H1 (cell line): ENCODE measurements around the gene KANSL1. TPM values are rescaled to one million over a fixed set of nuclear protein-coding genes. Genes with fewer than 3 reads are reported as not detected.
"Not testable (repeated sequence)": the region's sequence is repeated elsewhere in the genome, so short reads cannot be mapped to it uniquely, and the experiment has no call there.

Source experiments
- CTCF ChIA-PET: fragments of 300-600 bp; sonication (Branson Sonifier 250); formaldehyde crosslinking; loops from one replicate; lab custom pipeline; 2021; ENCODE audit not compliant: partially characterized antibody; lab: Charles Lee
- POLR2A ChIA-PET: fragments of 300-600 bp; sonication (Branson Sonifier 250); formaldehyde crosslinking; loops from one replicate; lab custom pipeline; 2021; ENCODE audit warnings: inconsistent platforms; ENCODE audit not compliant: partially characterized antibody; lab: Charles Lee
- DNase-seq, 2 experiments: peaks; one replicate each; pipeline versions ENCODE4 v3.0.0 to v3.0.0-alpha.2; 2010 to 2022; ENCODE audit warnings: low spot score in 2 of 2, low read depth in 1 of 2, mixed read lengths in 1 of 2
- FAIRE-seq: peaks from 2 replicates; lab custom pipeline; 2011; peaks lifted over from hg19 to GRCh38; lab: Jason Lieb, UNC
- H2AFZ ChIP-seq: 2 replicates; pipeline ENCODE4 v1.8.1; 2012; ENCODE audit warnings: low read length, inconsistent platforms
- H2AK5ac ChIP-seq: 2 replicates; pipeline ENCODE4 v1.6.1; 2013; ENCODE audit warnings: low read depth, low read length
- H2BK120ac ChIP-seq: replicated peaks from 2 replicates; pipeline ENCODE3; 2013; ENCODE audit warnings: low read depth, low read length, inconsistent platforms
- H2BK12ac ChIP-seq: 2 replicates; pipeline ENCODE4 v1.6.1; 2013; ENCODE audit warnings: low read depth, low read length
- H2BK15ac ChIP-seq: 2 replicates; pipeline ENCODE4 v1.6.1; 2013; ENCODE audit warnings: low read length
- H2BK20ac ChIP-seq: 2 replicates; pipeline ENCODE4 v1.6.1; 2013; ENCODE audit warnings: low read length
- H2BK5ac ChIP-seq: 2 replicates; pipeline ENCODE4 v1.6.1; 2013; ENCODE audit warnings: low read depth, low read length
- H3K14ac ChIP-seq: 2 replicates; pipeline ENCODE4 v1.6.1; 2013; ENCODE audit warnings: inconsistent platforms; ENCODE audit not compliant: insufficient read length
- H3K18ac ChIP-seq: 2 replicates; pipeline ENCODE4 v1.6.1; 2013; ENCODE audit warnings: low read length; ENCODE audit errors: extremely low read depth
- H3K23ac ChIP-seq: 2 replicates; pipeline ENCODE4 v1.6.1; 2013; ENCODE audit warnings: inconsistent platforms; ENCODE audit not compliant: insufficient read length
- H3K23me2 ChIP-seq: 2 replicates; pipeline ENCODE4 v1.6.1; 2013; ENCODE audit warnings: low read depth, low read length
- H3K27ac ChIP-seq: 2 replicates; pipeline ENCODE4 v1.6.1; 2011; ENCODE audit warnings: low read depth, low read length, inconsistent platforms
- H3K27me3 ChIP-seq, 4 experiments: replicated peaks in 1 of 4; 1 replicate in 1 of 4; 2 replicates in 3 of 4; pipeline versions ENCODE4 v1.6.1 to v1.8.1; 2011 to 2013; ENCODE audit warnings: low read length in 3 of 4, mild to moderate bottlenecking in 3 of 4, inconsistent platforms in 2 of 4, mixed read lengths in 2 of 4, moderate library complexity in 1 of 4; ENCODE audit not compliant: control insufficient read depth in 3 of 4, insufficient read depth in 3 of 4; ENCODE audit errors: extremely low read depth in 1 of 4
- H3K36me3 ChIP-seq, 4 experiments: 2 replicates each; pipeline versions ENCODE4 v1.6.1 to v1.8.1; 2011 to 2013; ENCODE audit warnings: mild to moderate bottlenecking in 4 of 4, low read length in 3 of 4, moderate library complexity in 2 of 4, control low read depth in 1 of 4, inconsistent platforms in 1 of 4; ENCODE audit not compliant: insufficient read depth in 4 of 4, control insufficient read depth in 2 of 4
- H3K4ac ChIP-seq: replicated peaks from 2 replicates; pipeline ENCODE3; 2013; ENCODE audit warnings: low read length, low read depth, mixed read lengths, inconsistent platforms; ENCODE audit not compliant: insufficient read length
- H3K4me1 ChIP-seq, 4 experiments: replicated peaks in 1 of 4; 1 replicate in 1 of 4; 2 replicates in 3 of 4; pipeline versions ENCODE4 v1.6.1 to v1.8.1; 2011 to 2013; ENCODE audit warnings: low read length in 3 of 4, inconsistent platforms in 2 of 4, mixed read lengths in 1 of 4; ENCODE audit not compliant: insufficient read depth in 4 of 4, control insufficient read depth in 3 of 4
- H3K4me2 ChIP-seq, 2 experiments: 2 replicates each; pipeline versions ENCODE4 v1.6.1 to v1.8.1; 2011 to 2013; ENCODE audit warnings: low read depth in 2 of 2, low read length in 2 of 2, control low read depth in 1 of 2, inconsistent platforms in 1 of 2, mild to moderate bottlenecking in 1 of 2; ENCODE audit not compliant: insufficient read depth in 1 of 2
- H3K4me3 ChIP-seq, 4 experiments: fragments of 200-600, 300-600 bp in 1 of 4; sonication (generic), shearing (Covaris generic), sonication (Bioruptor Twin) in 1 of 4; 2 replicates each; pipeline versions ENCODE4 v1.5.1 to v1.8.1; 2011 to 2016; ENCODE audit warnings: low read length in 4 of 4, low read depth in 3 of 4, control low read depth in 2 of 4, inconsistent platforms in 2 of 4, mild to moderate bottlenecking in 2 of 4, mixed read lengths in 1 of 4, moderate library complexity in 1 of 4; ENCODE audit not compliant: insufficient read depth in 2 of 4; ENCODE audit errors: extremely low read depth in 1 of 4
- H3K56ac ChIP-seq: replicated peaks from 2 replicates; pipeline ENCODE3; 2013; ENCODE audit warnings: low read depth, mild to moderate bottlenecking, mixed read lengths, low read length, inconsistent platforms; ENCODE audit not compliant: insufficient read length
- H3K79me1 ChIP-seq: 2 replicates; pipeline ENCODE4 v1.6.1; 2013; ENCODE audit warnings: low read depth, low read length, control low read depth
- H3K79me2 ChIP-seq, 2 experiments: 2 replicates each; pipeline versions ENCODE4 v1.6.1 to v1.8.1; 2012 to 2013; ENCODE audit warnings: low read length in 2 of 2, mild to moderate bottlenecking in 2 of 2, inconsistent platforms in 1 of 2; ENCODE audit not compliant: insufficient read depth in 2 of 2, control insufficient read depth in 1 of 2
- H3K9ac ChIP-seq, 4 experiments: replicated peaks in 1 of 4; 1 replicate in 1 of 4; 2 replicates in 3 of 4; pipeline versions ENCODE4 v1.6.1 to v1.8.1; 2011 to 2013; ENCODE audit warnings: low read depth in 3 of 4, low read length in 3 of 4, control low read depth in 2 of 4, mild to moderate bottlenecking in 2 of 4, moderate library complexity in 2 of 4, inconsistent platforms in 1 of 4; ENCODE audit errors: extremely low read depth in 1 of 4
- H3K9me3 ChIP-seq, 2 experiments: 2 replicates each; pipeline versions ENCODE4 v1.6.1 to v1.8.1; 2012 to 2013; ENCODE audit warnings: mild to moderate bottlenecking in 2 of 2, moderate library complexity in 2 of 2, control low read depth in 1 of 2, inconsistent platforms in 1 of 2, low read depth in 1 of 2, low read length in 1 of 2, mixed read lengths in 1 of 2; ENCODE audit not compliant: insufficient read depth in 2 of 2
- H4K20me1 ChIP-seq, 2 experiments: replicated peaks in 1 of 2; 2 replicates each; pipeline versions ENCODE3 to v1.8.1; 2011 to 2013; ENCODE audit warnings: inconsistent platforms in 2 of 2, low read length in 2 of 2, mild to moderate bottlenecking in 1 of 2; ENCODE audit not compliant: insufficient read depth in 2 of 2, control insufficient read depth in 1 of 2
- H4K5ac ChIP-seq: 2 replicates; pipeline ENCODE4 v1.6.1; 2013; ENCODE audit warnings: low read length, low read depth, mixed read lengths, inconsistent platforms; ENCODE audit not compliant: insufficient read length
- H4K8ac ChIP-seq: 2 replicates; pipeline ENCODE4 v1.8.0; 2013; ENCODE audit warnings: mild to moderate bottlenecking, moderate library complexity, low read length, inconsistent platforms; ENCODE audit not compliant: insufficient read depth; ENCODE audit errors: extremely low read depth
- H4K91ac ChIP-seq: replicated peaks from 2 replicates; pipeline ENCODE3; 2013; ENCODE audit warnings: low read length, mixed read lengths, inconsistent platforms; ENCODE audit not compliant: insufficient read length
- WGBS, 2 experiments: shearing (Covaris generic) in 1 of 2; methylation state at CpG; one replicate each; pipeline versions ENCODE4 v1.1.6 to v1.1.7; 2013 to 2015; ENCODE audit warnings: low lambda C conversion rate in 2 of 2, mixed read lengths in 2 of 2, inconsistent platforms in 1 of 2, low coverage in 1 of 2, missing lambda C conversion rate in 1 of 2; ENCODE audit not compliant: insufficient replicate concordance in 2 of 2, insufficient coverage in 1 of 2, insufficient read length in 1 of 2; ENCODE audit errors: extremely low coverage in 1 of 2, missing lambda C conversion rate in 1 of 2; 5-methylcytosine and 5-hydroxymethylcytosine counted together
- polyA plus RNA-seq, 7 experiments: library from polyadenylated mRNA; depleted of rRNA in 3 of 7; stranded (reverse) in 5 of 7; unstranded in 2 of 7; fragments of >200 nt in 5 of 7; fragments of 200-250 nt in 2 of 7; gene quantifications; 1 replicate in 5 of 7; 2 replicates in 1 of 7; 4 replicates in 1 of 7; pipeline versions ENCODE4 v1.2.1 to v1.2.3, GENCODE V29; 2011 to 2013; ENCODE audit warnings: missing spikeins in 2 of 7, mixed read lengths in 2 of 7
- total RNA-seq: library from RNA; stranded (reverse); fragmentation: NEBNext Ultra II Directional; extraction: Animal tissue kit (Norgen Biotek cat#: 25700); gene quantifications from 2 replicates; pipeline ENCODE4 v1.2.1, GENCODE V29; 2021

KANSL1 gene
- total and polyA plus RNA-seq, 2 of the 8 experiments (the other 6 are each of a cell fraction or from before 2014, with no cell fraction given): 34.0 to 128 TPM

DNA sequence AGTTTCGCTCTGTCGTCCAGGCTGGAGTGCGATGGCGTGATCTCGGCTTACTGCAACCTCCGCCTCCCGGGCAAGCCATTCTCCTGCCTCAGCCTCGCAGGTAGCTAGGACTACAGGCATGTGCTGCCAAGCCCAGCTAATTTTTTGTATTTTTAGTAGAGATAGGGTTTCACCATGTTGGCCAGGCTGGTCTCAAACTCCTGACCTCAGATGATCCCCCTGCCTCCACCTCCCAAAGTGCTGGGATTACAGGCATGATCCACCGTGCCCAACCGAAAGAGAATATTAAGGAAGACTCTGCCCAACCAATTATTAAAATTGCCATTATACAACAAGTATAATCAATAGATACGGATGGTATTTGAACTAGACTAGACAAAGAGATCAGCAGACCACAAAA is 82.0 kb downstream of the KANSL1 start:
- FAIRE-seq, H3K27ac ChIP-seq, H2AK5ac ChIP-seq, H2AFZ ChIP-seq, H2BK12ac ChIP-seq, H4K8ac ChIP-seq, H3K27me3 ChIP-seq, H2BK20ac ChIP-seq, H3K14ac ChIP-seq, H2BK120ac ChIP-seq, H4K91ac ChIP-seq, H3K4ac ChIP-seq, H3K9me3 ChIP-seq, H3K23me2 ChIP-seq, H3K18ac ChIP-seq, H3K9ac ChIP-seq, H3K4me3 ChIP-seq, H3K36me3 ChIP-seq, DNase-seq, H3K4me2 ChIP-seq, H4K5ac ChIP-seq, H3K23ac ChIP-seq, H2BK15ac ChIP-seq, POLR2A ChIA-PET, H2BK5ac ChIP-seq, H3K56ac ChIP-seq: not testable (repeated sequence)
- Histone ChIP-seq H3K79me2 (peaks cover 61 to 100% of the 10 kb centered on the region in 2 experiments), H3K4me1 (peaks cover 16 to 37% (median 26%) of the 10 kb centered on the region in 4 experiments), H4K20me1 (peaks cover 26 to 38% of the 10 kb centered on the region in 2 experiments), H3K79me1 (peaks cover 17% of the 10 kb centered on the region)
- CTCF ChIA-PET: interaction anchor here (1.6 to 1.9 kb wide), 2 partner anchors 10 kb away, joined by 3 read pairs; no protein-coding TSS in a partner anchor
- 91% methylated on average over 11 of the region's 11 CpGs; no CpG with 5 or more reads in 1 of the 2 experiments for WGBS, 2 experiments
